HT-29 (cell line): Measurements from ENCODE around the gene SCN3B. TPM values are rescaled to one million over a fixed set of nuclear protein-coding genes. Genes with fewer than 3 reads are reported as not detected.
"Not testable (repeated sequence)": the region's sequence is repeated elsewhere in the genome, so short reads cannot be mapped to it uniquely, and the experiment has no call there.

Source experiments
- DNase-seq: peaks from one replicate; pipeline ENCODE4 v3.0.0-alpha.2; 2015; ENCODE audit warnings: low spot score
- total RNA-seq: library from RNA; depleted of rRNA; stranded (reverse); fragments of >200 nt; shearing (Covaris generic); gene quantifications from 2 replicates; pipeline ENCODE4 v1.2.3, GENCODE V29; 2014; rRNA removed

SCN3B gene
- not detected in 2 replicates for total RNA-seq

GRCh38 chr11:123654566-123655081 lies at the start of gene SCN3B:
SCN3B (minus strand) TSS chr11:123654624; CDS start chr11:123653801, 823 bp downstream.
- peak; percentile 26 for DNase-seq

- DNase-seq = no peak
These were observed 48.3 kb upstream of the SCN3B start for GRCh38 chr11:123702696-123703095.

- DNase-seq = no peak
These were observed 47.7 kb upstream of the SCN3B start for GRCh38 chr11:123702139-123702538.

GRCh38 chr11:123700772-123701171 lies 46.3 kb upstream of the SCN3B start:
- no peak for DNase-seq

- no peak for DNase-seq
These were observed 44.2 kb upstream of the SCN3B start for GRCh38 chr11:123698546-123699127.

- no peak for DNase-seq
These were observed 41.8 kb upstream of the SCN3B start for GRCh38 chr11:123696183-123696582.

- no peak for DNase-seq
These were observed 40.8 kb upstream of the SCN3B start for GRCh38 chr11:123695231-123695630.

- DNase-seq = no peak
These were observed 40.1 kb upstream of the SCN3B start for GRCh38 chr11:123694551-123694950.

GRCh38 chr11:123692961-123693360 lies 38.5 kb upstream of the SCN3B start:
- no peak for DNase-seq

GRCh38 chr11:123690485-123690884 lies 36.1 kb upstream of the SCN3B start:
- DNase-seq = no peak

- no peak for DNase-seq
These were observed 30.2 kb upstream of the SCN3B start for GRCh38 chr11:123684601-123685000.

GRCh38 chr11:123683428-123684170 lies 29.2 kb upstream of the SCN3B start:
- DNase-seq = no peak

- no peak for DNase-seq
These were observed 28.4 kb upstream of the SCN3B start for GRCh38 chr11:123682696-123683410.

- DNase-seq = no peak
These were observed 26.6 kb upstream of the SCN3B start for GRCh38 chr11:123681030-123681429.

GRCh38 chr11:123678246-123678645 lies 23.8 kb upstream of the SCN3B start:
- no peak for DNase-seq

- DNase-seq = no peak
These were observed 23.1 kb upstream of the SCN3B start for GRCh38 chr11:123677510-123677909.

- DNase-seq = no peak
These were observed 19.9 kb upstream of the SCN3B start for GRCh38 chr11:123674297-123674696.

- DNase-seq = no peak
These were observed 18.1 kb upstream of the SCN3B start for GRCh38 chr11:123672568-123672967.

- DNase-seq = no peak
These were observed 17.1 kb upstream of the SCN3B start for GRCh38 chr11:123671534-123671933.

GRCh38 chr11:123670081-123670480 lies 15.7 kb upstream of the SCN3B start:
- no peak for DNase-seq

- no peak for DNase-seq
These were observed 10.9 kb upstream of the SCN3B start for GRCh38 chr11:123665306-123665705.

GRCh38 chr11:123659965-123660364 lies 5.5 kb upstream of the SCN3B start:
- not testable (repeated sequence) for DNase-seq
